TTC549 (cell line): ENCODE data around the gene ULBP1.
"Not testable (repeated sequence)": the region's sequence is repeated elsewhere in the genome, so short reads cannot be mapped to it uniquely, and the experiment has no call there.

Source experiments
- FAIRE-seq: peaks from 2 replicates; lab custom pipeline; 2012; peaks lifted over from hg19 to GRCh38; lab: Jason Lieb, UNC

The ULBP1 gene, protein sequence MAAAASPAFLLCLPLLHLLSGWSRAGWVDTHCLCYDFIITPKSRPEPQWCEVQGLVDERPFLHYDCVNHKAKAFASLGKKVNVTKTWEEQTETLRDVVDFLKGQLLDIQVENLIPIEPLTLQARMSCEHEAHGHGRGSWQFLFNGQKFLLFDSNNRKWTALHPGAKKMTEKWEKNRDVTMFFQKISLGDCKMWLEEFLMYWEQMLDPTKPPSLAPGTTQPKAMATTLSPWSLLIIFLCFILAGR

GRCh38 chr6:149963462-149964307 lies at the start of gene ULBP1:
TSS of gene ULBP1 (plus strand) at chr6:149963943. CDS start at chr6:149964050, 107 bp downstream.
- no peak for FAIRE-seq

GRCh38 chr6:149915970-149916865 lies 47.5 kb upstream of the ULBP1 start:
- FAIRE-seq: no peak

GRCh38 chr6:149917679-149918078 lies 46.1 kb upstream of the ULBP1 start:
- FAIRE-seq: no peak

- FAIRE-seq: no peak
These were observed 45.4 kb upstream of the ULBP1 start for GRCh38 chr6:149918151-149918905.

GRCh38 chr6:149919126-149919833 lies 44.5 kb upstream of the ULBP1 start:
- not testable (repeated sequence) for FAIRE-seq

DNA sequence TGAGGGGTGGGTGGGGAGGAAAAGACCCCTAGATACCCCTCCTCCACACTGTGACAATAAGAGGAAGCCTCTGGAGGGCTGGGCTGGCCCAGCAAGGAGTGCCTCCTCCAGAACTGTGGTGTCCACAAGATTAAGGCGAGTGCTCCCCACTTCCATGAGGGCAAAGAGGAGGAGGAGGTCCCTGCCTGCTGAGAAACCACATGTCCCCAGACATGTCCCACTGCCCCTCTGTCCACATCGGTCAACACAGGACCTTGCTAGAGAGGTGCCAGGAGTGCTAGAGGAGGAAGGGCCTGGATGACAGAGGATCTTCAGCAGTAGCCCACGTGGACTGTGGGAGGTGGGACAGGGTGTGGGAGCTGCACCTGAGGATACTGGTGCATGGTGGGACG lies 43.9 kb upstream of the ULBP1 start:
- no peak for FAIRE-seq

DNA sequence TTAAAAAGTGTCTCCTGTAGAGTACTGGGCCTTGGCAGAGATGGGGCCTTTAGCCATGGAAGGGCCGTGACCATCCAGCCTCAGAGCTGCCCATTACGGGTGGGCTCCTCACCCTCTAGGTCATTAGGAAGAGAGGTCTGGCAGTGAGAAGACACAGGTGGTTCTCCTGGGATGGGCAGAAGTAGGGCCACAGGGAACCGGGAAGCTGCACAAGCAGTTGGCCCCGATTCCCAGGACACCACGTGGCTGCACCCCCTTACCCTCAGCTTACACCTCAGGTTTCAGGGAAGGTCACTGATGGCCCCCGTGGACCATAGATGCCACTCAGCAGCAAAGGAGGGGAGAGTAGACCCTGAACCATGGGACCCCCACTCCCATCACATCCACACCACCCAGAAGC lies 42.4 kb upstream of the ULBP1 start:
- no peak for FAIRE-seq

- not testable (repeated sequence) for FAIRE-seq
These were observed 41.7 kb upstream of the ULBP1 start for GRCh38 chr6:149922091-149922490.

DNA sequence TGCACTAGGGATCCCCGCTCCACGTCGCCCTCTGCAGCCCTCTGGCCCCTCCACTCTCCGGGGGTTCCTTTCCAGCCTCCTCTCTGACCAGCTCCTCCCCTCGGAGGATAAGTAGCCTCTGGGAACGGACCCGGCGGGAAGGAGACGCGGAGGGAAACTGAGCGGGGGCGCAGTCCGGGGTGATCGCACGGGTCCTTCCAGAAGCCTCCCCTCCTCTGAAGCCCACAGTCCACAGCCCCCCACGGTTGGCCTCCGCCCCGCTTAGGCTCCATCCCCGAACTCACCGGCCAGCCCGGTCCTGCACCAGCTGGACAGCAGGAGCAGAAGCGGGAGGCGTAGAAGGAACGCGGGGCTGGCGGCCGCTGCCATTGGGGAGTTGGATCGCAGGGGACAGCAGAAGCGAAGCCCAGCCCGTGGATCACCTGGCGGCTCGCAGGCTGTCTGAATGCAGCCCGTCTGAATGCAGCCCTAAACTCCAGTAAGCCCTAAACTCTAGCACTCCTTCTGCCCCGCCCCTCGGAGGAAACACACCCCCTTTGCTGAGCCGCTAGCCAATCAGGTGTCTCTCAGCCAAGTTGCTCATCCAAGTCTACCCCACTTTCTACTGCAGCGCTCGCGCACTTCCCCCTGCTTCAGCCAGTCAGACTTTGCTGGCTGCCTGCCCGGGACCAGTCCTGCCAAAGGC lies 41.0 kb upstream of the ULBP1 start, which contains the start of gene RAET1G:
RAET1G (minus strand) TSS at position 480 of the 685 bp plus-strand sequence; CDS start at position 369, 111 bp downstream.
- no peak for FAIRE-seq

- no peak for FAIRE-seq
These were observed 40.3 kb upstream of the ULBP1 start for GRCh38 chr6:149923327-149923986.

GRCh38 chr6:149924206-149924932 lies 39.4 kb upstream of the ULBP1 start:
- FAIRE-seq: no peak

GRCh38 chr6:149924933-149925252 lies 38.9 kb upstream of the ULBP1 start:
- no peak for FAIRE-seq

GRCh38 chr6:149925253-149925973 lies 38.3 kb upstream of the ULBP1 start:
- no peak for FAIRE-seq

GRCh38 chr6:149925974-149926777 lies 37.6 kb upstream of the ULBP1 start:
- FAIRE-seq: no peak

DNA sequence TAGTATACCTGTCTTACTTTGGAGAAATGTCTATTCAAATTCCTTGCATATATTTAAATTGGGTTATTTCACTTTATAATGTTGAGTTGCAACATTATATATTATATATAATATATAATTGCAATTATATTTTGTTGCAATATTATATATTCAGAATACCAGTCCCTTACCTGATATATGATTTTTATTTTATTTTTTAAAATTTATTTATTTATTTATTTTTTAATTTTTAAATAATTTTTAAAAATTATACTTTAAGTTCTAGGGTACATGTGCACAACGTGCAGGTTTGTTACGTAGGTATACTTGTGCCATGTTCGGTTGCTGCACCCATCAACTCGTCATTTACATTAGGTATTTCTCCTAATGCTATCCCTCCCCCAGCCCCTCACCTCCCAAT lies 36.7 kb upstream of the ULBP1 start:
- FAIRE-seq: not testable (repeated sequence)

DNA sequence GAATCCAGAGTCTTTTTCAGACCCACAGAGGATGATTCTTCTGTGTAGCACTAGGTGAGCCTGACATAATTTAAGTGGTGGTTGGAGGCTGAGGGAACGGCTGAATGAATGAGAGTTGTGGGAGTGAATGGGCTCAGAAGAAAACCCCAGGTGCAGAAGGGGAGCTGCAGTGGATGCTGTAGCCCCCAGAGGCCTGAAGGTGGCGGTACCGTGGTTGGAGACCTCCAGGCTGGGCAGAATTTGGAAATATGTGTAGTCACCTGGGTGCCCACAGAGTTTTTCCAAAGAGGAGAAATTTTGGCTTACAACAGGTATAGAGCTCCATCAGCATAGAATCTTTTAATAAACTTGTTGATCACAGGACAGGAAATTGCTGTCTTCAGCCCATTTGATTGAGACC lies 34.3 kb upstream of the ULBP1 start:
- no peak for FAIRE-seq

GRCh38 chr6:149931501-149931900 lies 32.2 kb upstream of the ULBP1 start:
- FAIRE-seq: no peak

- FAIRE-seq: no peak
These were observed 30.7 kb upstream of the ULBP1 start for GRCh38 chr6:149933036-149933435.
